22Rv1 (cell line): ENCODE measurements around the gene DMRT3.

Experiments
- H3K27ac ChIP-seq: fragments of 450-650 bp; 2 replicates; pipeline ENCODE4 v1.5.1; 2017
- ZFX ChIP-seq: fragments of 450-650 bp; IDR thresholded peaks from 2 replicates; pipeline ENCODE4 v1.6.1; 2017; ENCODE audit warnings: antibody characterized with exemption, borderline replicate concordance
- TF ChIP-seq, protein P1 (sequence below): fragments of 450-650 bp; IDR thresholded peaks from 2 replicates; pipeline ENCODE4 v1.5.1; 2017; ENCODE audit warnings: mild to moderate bottlenecking

DMRT3 gene

DNA sequence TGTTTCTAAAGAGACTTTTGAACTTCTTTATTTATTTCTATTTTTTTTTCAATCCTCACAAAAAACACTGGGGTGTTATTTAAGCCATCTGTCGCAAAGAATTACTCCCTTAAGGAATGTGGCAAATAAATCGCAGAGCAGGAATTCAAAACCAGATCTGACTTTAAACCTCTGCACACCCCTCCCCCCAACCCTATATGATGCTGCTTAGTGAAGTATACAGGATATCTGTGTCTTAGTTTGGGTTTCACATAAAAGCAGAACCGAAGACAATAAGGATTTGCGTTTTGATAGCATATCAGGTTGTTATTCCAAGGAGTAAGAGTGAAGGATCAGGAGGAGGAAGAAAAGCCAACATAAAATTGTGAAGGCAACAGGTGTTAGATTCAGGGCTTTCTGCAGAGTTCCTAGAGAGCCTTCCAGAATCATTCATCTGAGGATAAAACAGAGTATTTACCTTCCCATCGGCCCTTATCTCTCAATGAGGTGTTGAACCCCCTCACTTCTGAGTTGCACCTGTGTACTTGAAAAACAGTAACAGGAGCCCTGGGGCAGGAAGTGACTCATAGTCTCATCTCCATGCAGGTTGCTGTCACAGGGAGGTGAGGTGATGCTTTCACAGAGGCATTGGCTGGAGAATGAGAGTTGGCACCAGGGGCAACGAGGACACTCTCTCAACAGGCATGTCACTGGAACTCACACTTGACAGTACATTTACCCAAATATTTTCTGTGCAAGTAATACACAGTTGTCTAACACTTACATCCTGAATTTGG, 33.5 kb upstream of the DMRT3 start:
- no peak for TF ChIP-seq ZFX
- TF ChIP-seq, protein P1, sequence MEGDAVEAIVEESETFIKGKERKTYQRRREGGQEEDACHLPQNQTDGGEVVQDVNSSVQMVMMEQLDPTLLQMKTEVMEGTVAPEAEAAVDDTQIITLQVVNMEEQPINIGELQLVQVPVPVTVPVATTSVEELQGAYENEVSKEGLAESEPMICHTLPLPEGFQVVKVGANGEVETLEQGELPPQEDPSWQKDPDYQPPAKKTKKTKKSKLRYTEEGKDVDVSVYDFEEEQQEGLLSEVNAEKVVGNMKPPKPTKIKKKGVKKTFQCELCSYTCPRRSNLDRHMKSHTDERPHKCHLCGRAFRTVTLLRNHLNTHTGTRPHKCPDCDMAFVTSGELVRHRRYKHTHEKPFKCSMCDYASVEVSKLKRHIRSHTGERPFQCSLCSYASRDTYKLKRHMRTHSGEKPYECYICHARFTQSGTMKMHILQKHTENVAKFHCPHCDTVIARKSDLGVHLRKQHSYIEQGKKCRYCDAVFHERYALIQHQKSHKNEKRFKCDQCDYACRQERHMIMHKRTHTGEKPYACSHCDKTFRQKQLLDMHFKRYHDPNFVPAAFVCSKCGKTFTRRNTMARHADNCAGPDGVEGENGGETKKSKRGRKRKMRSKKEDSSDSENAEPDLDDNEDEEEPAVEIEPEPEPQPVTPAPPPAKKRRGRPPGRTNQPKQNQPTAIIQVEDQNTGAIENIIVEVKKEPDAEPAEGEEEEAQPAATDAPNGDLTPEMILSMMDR = no peak
- no peak overlapping the region for H3K27ac ChIP-seq

DNA sequence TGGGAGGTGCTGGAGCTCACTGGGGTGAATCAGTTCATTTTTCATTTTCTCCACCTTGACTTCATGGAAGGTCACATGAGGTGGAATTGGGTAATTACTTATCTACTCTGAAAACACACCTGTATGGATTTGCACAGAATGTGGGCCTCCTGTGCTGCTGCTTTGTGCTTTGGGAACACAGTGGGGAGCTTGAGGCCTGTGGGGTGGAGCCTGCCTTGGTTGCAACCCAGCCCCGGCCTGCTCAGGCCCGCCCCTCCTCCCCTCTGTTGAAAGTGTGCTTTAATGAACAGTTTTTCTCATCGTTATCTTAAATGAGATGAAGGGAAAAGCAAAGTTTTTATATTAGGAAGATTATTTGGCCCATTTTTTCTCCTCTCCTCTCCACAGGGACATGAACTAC, 28.5 kb upstream of the DMRT3 start:
- no peak overlapping the region for H3K27ac ChIP-seq
- TF ChIP-seq, protein P1 = no peak
- TF ChIP-seq ZFX = no peak

DNA sequence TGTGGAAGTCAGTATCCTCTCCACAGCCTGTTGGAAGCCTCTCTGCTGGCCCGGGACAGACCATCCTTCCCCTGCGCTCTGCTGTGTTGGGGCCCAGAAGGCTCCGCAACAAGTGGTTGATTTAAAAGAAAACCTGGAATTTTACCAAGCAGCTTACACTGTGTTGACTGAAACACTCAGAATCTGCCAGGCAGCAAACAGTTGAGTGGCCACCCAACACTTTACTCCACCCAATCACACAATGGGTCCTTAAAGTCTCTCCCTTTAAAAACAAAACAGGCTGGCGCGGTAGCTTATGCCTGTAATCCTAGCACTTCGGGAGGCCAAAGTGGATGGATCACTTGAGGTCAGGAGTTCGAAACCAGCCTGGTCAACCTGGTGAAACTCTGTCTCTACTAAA, 28.0 kb upstream of the DMRT3 start:
- no peak for TF ChIP-seq ZFX
- TF ChIP-seq, protein P1 = no peak
- no peak overlapping the region for H3K27ac ChIP-seq

DNA sequence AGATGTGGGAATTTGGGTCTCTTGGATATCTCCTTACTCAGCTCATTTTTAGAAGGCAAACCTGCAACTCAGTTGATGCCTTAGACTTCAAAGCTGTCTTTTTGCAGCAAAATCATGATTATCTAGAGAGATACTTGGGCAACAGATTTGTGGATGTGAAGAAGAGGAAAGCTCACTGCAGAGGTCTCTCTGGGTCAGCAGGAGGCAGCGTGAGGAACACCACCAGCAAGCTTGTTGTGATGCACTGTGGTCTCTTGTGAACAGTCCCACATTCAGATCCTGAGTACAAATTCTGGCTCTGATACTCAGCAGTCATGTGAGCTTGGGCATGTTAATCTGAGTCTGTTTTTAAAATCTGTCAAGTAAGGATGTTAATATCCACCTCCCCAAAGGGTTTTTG, 26.3 kb upstream of the DMRT3 start:
- TF ChIP-seq, protein P1 = no peak
- no peak for TF ChIP-seq ZFX
- no peak overlapping the region for H3K27ac ChIP-seq

DNA sequence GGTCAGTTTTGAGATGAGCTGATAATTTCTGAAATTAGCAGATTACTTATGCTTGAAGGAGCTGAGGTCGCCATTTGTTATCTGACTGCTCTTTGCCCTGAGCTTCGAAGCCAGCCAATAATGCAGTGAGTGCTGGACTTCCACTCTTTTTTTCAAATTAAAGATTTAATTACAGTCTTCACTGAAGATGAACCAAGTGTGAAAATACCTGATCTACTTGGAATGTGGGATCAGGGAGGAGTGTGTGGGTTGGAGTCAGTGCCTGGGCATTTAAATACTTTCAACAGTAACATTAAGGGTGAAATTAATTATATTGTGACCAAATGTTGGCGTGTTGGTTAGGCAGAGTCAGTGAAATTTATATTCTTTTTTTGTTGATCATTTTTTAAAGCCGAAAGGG, 23.9 kb upstream of the DMRT3 start:
- TF ChIP-seq, protein P1 = no peak
- TF ChIP-seq ZFX = no peak

DNA sequence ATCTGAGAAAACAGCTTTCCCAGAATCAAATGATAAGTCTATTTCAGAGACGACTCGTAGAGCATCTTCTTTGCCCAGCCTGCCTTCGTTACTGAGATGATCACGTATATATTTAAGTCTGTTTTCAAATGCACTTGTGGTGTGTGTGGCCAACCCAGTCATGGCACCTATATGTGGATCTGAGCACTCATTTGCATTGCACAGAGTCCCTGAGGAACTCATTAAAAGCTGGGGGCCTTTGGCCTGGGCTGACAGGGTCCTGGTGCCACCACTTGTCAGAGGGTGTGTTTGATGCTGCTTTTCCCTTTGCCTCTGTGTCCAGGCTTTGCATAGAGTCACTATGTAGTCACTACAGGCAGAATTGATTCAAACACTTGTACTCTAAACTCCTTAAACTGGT, 17.4 kb upstream of the DMRT3 start:
- H3K27ac ChIP-seq = no peak overlapping the region
- TF ChIP-seq, protein P1 = no peak
- no peak for TF ChIP-seq ZFX

More for the DNA sequence above, 23.9 kb upstream of the DMRT3 start:
- no peak overlapping the region for H3K27ac ChIP-seq

DNA sequence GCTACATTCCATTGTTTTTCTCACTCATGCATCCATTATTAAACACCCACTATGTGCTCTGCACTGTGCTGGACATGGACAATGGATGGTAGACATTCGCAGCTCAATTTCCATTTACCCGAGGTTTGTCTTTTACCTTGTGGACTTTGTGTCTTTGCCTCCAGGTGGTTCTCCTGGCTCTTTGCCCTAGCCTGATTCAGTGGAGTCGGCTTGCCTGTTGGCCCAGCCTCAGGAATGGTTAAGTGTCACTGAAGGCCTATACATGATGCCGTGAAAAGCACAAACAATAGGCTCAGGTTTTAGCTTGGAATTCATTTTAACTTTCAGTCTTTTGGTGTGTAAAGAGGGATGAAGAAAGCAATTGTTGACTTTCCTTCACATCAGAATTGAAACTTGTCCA, 16.5 kb upstream of the DMRT3 start:
- H3K27ac ChIP-seq = no peak overlapping the region
- no peak for TF ChIP-seq ZFX
- TF ChIP-seq, protein P1 = no peak
